Sigmoid colon (tissue), 7 donors: ENCODE results near the gene RAB43. TPM values are rescaled to one million over a fixed set of nuclear protein-coding genes. Genes with fewer than 3 reads are reported as not detected.

Experiments used
- DNase-seq: peaks from one replicate; pipeline ENCODE4 v3.0.0-alpha.2; 2019
- H3K27ac ChIP-seq, 4 donors: fragments of 200-600 bp; sonication (generic); one replicate each; pipeline ENCODE4 v1.5.1; 2016 to 2019; ENCODE audit warnings: mild to moderate bottlenecking in 1 of 4
- H3K27me3 ChIP-seq, 3 donors: fragments of 200-600 bp; sonication (generic); one replicate each; pipeline ENCODE4 v1.5.1; 2019; ENCODE audit warnings: mild to moderate bottlenecking in 1 of 3
- H3K36me3 ChIP-seq, 4 donors: fragments of 200-600 bp; sonication (generic); one replicate each; pipeline ENCODE4 v1.5.1; 2016 to 2019
- H3K4me1 ChIP-seq, 4 donors: fragments of 200-600 bp; sonication (generic); one replicate each; pipeline ENCODE4 v1.5.1; 2017 to 2019
- H3K4me3 ChIP-seq, 4 donors: fragments of 200-600 bp; sonication (generic); one replicate each; pipeline ENCODE4 v1.5.1; 2017 to 2019; ENCODE audit warnings: mild to moderate bottlenecking in 2 of 4, moderate library complexity in 1 of 4
- H3K9me3 ChIP-seq, 4 donors: fragments of 200-600 bp in 3 of 4; sonication (generic) in 3 of 4; one replicate each; pipeline versions ENCODE4 v1.5.1 to v1.6.1; 2013 to 2019
- CTCF ChIP-seq, 4 experiments: fragments of 450-650 bp in 3 of 4; fragments of 200-600 bp in 1 of 4; IDR thresholded peaks; one replicate each; pipeline ENCODE4 v1.5.1; 2016 to 2019; ENCODE audit warnings: antibody characterized with exemption in 4 of 4, mild to moderate bottlenecking in 3 of 4, moderate library complexity in 2 of 4
- EP300 ChIP-seq, 4 donors: sonication (generic); formaldehyde crosslinking; IDR thresholded peaks; one replicate each; pipeline ENCODE4 v1.6.1; 2017; ENCODE audit warnings: antibody characterized with exemption in 4 of 4
- POLR2A ChIP-seq, 2 donors: fragments of 450-650 bp; IDR thresholded peaks; one replicate each; pipeline ENCODE4 v1.6.1; 2016; ENCODE audit warnings: antibody characterized with exemption in 2 of 2, mild to moderate bottlenecking in 2 of 2, moderate library complexity in 2 of 2
- POLR2AphosphoS5 ChIP-seq, 4 donors: sonication (generic); formaldehyde crosslinking; IDR thresholded peaks; one replicate each; pipeline ENCODE4 v1.6.1; 2017; ENCODE audit warnings: antibody characterized with exemption in 4 of 4
- WGBS, 2 donors: extraction: QIAGEN DNeasy Blood & Tissue Kit; methylation state at CpG; one replicate each; pipeline ENCODE4 v1.1.7; 2013; 5-methylcytosine and 5-hydroxymethylcytosine counted together
- intact Hi-C: fragments of 100-400 bp; cut with DNase I; formaldehyde crosslinking; loops from one replicate; pipeline ENCODE4 v1.15.1; 2023
- polyA plus RNA-seq, 3 donors: library from polyadenylated mRNA; stranded (reverse); fragments of 200-250 nt; gene quantifications; one replicate each; pipeline ENCODE4 v1.2.3, GENCODE V29; 2013
- total RNA-seq, 4 donors: library from RNA; depleted of rRNA; stranded (reverse); fragments of >200 nt; gene quantifications; one replicate each; pipeline ENCODE4 v1.1.0, GENCODE V29; 2016
- donor health status: healthy with polysubstance abuse.
- donor health status: Bipolar disorder and iron deficiency.
- donor health status: healthy.

RAB43 gene
- total and polyA plus RNA-seq, 7 donors, result 2.8 to 31.3 (median 5.8) TPM

- H3K27me3 ChIP-seq, result no peaks in the 10 kb centered on the region
- H3K4me1 ChIP-seq, result peaks cover 0 to 10% (median 0%) of the 10 kb centered on the region in 4 donors
- WGBS, 2 donors, result 91 to 94% methylated on average over 8 of the region's 8 CpGs
- H3K4me3 ChIP-seq, result no peak overlapping the region
- intact Hi-C loops, result no loop called here
- peaks cover 0 to 7% (median 0%) of the 10 kb centered on the region in 4 donors for H3K36me3 ChIP-seq
- no peak for TF ChIP-seq CTCF (IDR thresholded peaks at IDR 0.05)
- TF ChIP-seq POLR2AphosphoS5 (IDR thresholded peaks at IDR 0.05), result no peak
- TF ChIP-seq POLR2A (IDR thresholded peaks at IDR 0.05), result no peak
- no peak for TF ChIP-seq EP300 (IDR thresholded peaks at IDR 0.05)
- DNase-seq, result no peak
- no peaks in the 10 kb centered on the region for H3K9me3 ChIP-seq
- H3K27ac ChIP-seq, result no peak overlapping the region
Measured at GRCh38 chr3:129107793-129108192, 13.8 kb downstream of the RAB43 start.

GRCh38 chr3:129106866-129107565 is 14.6 kb downstream of the RAB43 start:
- peaks cover 0 to 10% (median 0%) of the 10 kb centered on the region in 4 donors for H3K4me1 ChIP-seq
- no peak for TF ChIP-seq EP300 (IDR thresholded peaks at IDR 0.05)
- no peak for TF ChIP-seq CTCF (IDR thresholded peaks at IDR 0.05)
- TF ChIP-seq POLR2AphosphoS5 (IDR thresholded peaks at IDR 0.05), result no peak
- TF ChIP-seq POLR2A (IDR thresholded peaks at IDR 0.05), result no peak
- DNase-seq, result no peak
- H3K36me3 ChIP-seq, result peaks cover 0 to 7% (median 0%) of the 10 kb centered on the region in 4 donors
- H3K27ac ChIP-seq, result no peak overlapping the region
- intact Hi-C loops, result no loop called here
- H3K4me3 ChIP-seq, result no peak overlapping the region
- 58 to 81% methylated on average over 19 of the region's 19 CpGs for WGBS, 2 donors
- no peaks in the 10 kb centered on the region for H3K9me3 ChIP-seq
- H3K27me3 ChIP-seq, result no peaks in the 10 kb centered on the region

- intact Hi-C loops, result no loop called here
- WGBS, 2 donors, result 92 to 94% methylated on average over 5 of the region's 5 CpGs
- TF ChIP-seq EP300 (IDR thresholded peaks at IDR 0.05) (no peak), POLR2AphosphoS5 (IDR thresholded peaks at IDR 0.05) (no peak), CTCF (IDR thresholded peaks at IDR 0.05) (no peak), POLR2A (IDR thresholded peaks at IDR 0.05) (no peak)
- Histone ChIP-seq H3K9me3 (no peaks in the 10 kb centered on the region), H3K27ac (no peak overlapping the region), H3K27me3 (no peaks in the 10 kb centered on the region), H3K4me3 (no peak overlapping the region), H3K36me3 (peaks cover 0 to 7% (median 0%) of the 10 kb centered on the region in 4 donors), H3K4me1 (peaks cover 0 to 10% (median 0%) of the 10 kb centered on the region in 4 donors)
- no peak for DNase-seq
Measured at GRCh38 chr3:129106320-129106719, 15.3 kb downstream of the RAB43 start.

- Histone ChIP-seq H3K4me1 (peaks cover 0 to 10% (median 0%) of the 10 kb centered on the region in 4 donors), H3K27ac (no peak overlapping the region)
- 93% methylated on average over 4 of the region's 4 CpGs for WGBS, 2 donors
Measured at GRCh38 chr3:129105862-129106261, 15.7 kb downstream of the RAB43 start.

More at GRCh38 chr3:129105862-129106261, 15.7 kb downstream of the RAB43 start:
- intact Hi-C loops, result no loop called here
- H3K9me3 ChIP-seq, result no peaks in the 10 kb centered on the region
- TF ChIP-seq POLR2A (IDR thresholded peaks at IDR 0.05), result no peak
- no peak for TF ChIP-seq CTCF (IDR thresholded peaks at IDR 0.05)
- TF ChIP-seq POLR2AphosphoS5 (IDR thresholded peaks at IDR 0.05), result no peak
- TF ChIP-seq EP300 (IDR thresholded peaks at IDR 0.05), result no peak
- no peak for DNase-seq
- H3K27me3 ChIP-seq, result no peaks in the 10 kb centered on the region
- peaks cover 0 to 7% (median 0%) of the 10 kb centered on the region in 4 donors for H3K36me3 ChIP-seq
- no peak overlapping the region for H3K4me3 ChIP-seq
